ENCODE measurements around the gene BCL2L11.

GRCh38 chr2:111192776-111193368 is 72.2 kb downstream of the BCL2L11 start:
- TF ChIP-seq CTCF (IDR thresholded peaks at IDR 0.05; ENCODE audit: insufficient read depth, low read depth, low read length) (no peak), EZH2 (IDR thresholded peaks at IDR 0.05; ENCODE audit: insufficient read depth, low read length) (no peak)

Measured in astrocyte (in vitro differentiated cells and primary cell).